ENCODE results near the gene TREX2. TPM values are rescaled to one million over a fixed set of nuclear protein-coding genes. Genes with fewer than 3 reads are reported as not detected.

Gene TREX2
- total and polyA plus RNA-seq, 2 of the 4 experiments (the other 2 are of a cell fraction) = 0.36 to 0.84 TPM

GRCh38 chrX:153456161-153456560 lies 10.3 kb upstream of the TREX2 start:
- H3K14ac ChIP-seq (replicated peaks; ENCODE audit: low read depth, low read length) = no peak overlapping the region
- H2BK20ac ChIP-seq (ENCODE audit: low read depth, low read length) = no peak overlapping the region
- no peak overlapping the region for H3K23ac ChIP-seq (ENCODE audit: low read depth, low read length)
- no peaks in the 10 kb centered on the region for H4K20me1 ChIP-seq (ENCODE audit: insufficient read depth, low read length)
- H3K79me1 ChIP-seq (ENCODE audit: low read depth in 1 of 2, low read length in 2 of 2) = no peaks in the 10 kb centered on the region
- no peak overlapping the region for H3K56ac ChIP-seq (ENCODE audit: extremely low read depth, insufficient read depth, low read length)
- no peak overlapping the region for H3K27ac ChIP-seq (ENCODE audit: insufficient read depth, low read length)
- no peak for TF ChIP-seq RCOR1 (IDR thresholded peaks at IDR 0.05; ENCODE audit: insufficient replicate concordance, low read length)
- no peak for TF ChIP-seq SMC3 (IDR thresholded peaks at IDR 0.05; ENCODE audit: low read depth, low read length)
- TF ChIP-seq CHD1 (IDR thresholded peaks at IDR 0.05; ENCODE audit: low read depth, low read length) = no peak
- TF ChIP-seq MAZ (IDR thresholded peaks at IDR 0.05; ENCODE audit: borderline replicate concordance, low read depth, low read length) = no peak
- TF ChIP-seq CEBPB (IDR thresholded peaks at IDR 0.05; ENCODE audit: low read depth, low read length) = no peak
- TF ChIP-seq, protein P1, sequence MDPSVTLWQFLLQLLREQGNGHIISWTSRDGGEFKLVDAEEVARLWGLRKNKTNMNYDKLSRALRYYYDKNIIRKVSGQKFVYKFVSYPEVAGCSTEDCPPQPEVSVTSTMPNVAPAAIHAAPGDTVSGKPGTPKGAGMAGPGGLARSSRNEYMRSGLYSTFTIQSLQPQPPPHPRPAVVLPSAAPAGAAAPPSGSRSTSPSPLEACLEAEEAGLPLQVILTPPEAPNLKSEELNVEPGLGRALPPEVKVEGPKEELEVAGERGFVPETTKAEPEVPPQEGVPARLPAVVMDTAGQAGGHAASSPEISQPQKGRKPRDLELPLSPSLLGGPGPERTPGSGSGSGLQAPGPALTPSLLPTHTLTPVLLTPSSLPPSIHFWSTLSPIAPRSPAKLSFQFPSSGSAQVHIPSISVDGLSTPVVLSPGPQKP (IDR thresholded peaks at IDR 0.05; ENCODE audit: borderline replicate concordance, low read depth, low read length) = no peak
- TF ChIP-seq POLR2A (IDR thresholded peaks at IDR 0.05; ENCODE audit: low read depth, low read length) = no peak
- TF ChIP-seq NFE2L2 (IDR thresholded peaks at IDR 0.05; ENCODE audit: low read depth, low read length) = no peak
- TF ChIP-seq, protein P2, sequence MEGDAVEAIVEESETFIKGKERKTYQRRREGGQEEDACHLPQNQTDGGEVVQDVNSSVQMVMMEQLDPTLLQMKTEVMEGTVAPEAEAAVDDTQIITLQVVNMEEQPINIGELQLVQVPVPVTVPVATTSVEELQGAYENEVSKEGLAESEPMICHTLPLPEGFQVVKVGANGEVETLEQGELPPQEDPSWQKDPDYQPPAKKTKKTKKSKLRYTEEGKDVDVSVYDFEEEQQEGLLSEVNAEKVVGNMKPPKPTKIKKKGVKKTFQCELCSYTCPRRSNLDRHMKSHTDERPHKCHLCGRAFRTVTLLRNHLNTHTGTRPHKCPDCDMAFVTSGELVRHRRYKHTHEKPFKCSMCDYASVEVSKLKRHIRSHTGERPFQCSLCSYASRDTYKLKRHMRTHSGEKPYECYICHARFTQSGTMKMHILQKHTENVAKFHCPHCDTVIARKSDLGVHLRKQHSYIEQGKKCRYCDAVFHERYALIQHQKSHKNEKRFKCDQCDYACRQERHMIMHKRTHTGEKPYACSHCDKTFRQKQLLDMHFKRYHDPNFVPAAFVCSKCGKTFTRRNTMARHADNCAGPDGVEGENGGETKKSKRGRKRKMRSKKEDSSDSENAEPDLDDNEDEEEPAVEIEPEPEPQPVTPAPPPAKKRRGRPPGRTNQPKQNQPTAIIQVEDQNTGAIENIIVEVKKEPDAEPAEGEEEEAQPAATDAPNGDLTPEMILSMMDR (conservative IDR thresholded peaks at IDR 0.05; ENCODE audit: low read depth, low read length) = no peak
- TF ChIP-seq USF2 (IDR thresholded peaks at IDR 0.05; ENCODE audit: low read depth, low read length) = no peak
- TF ChIP-seq RFX5 (IDR thresholded peaks at IDR 0.05; ENCODE audit: low read depth, low read length) = no peak
- no peak for TF ChIP-seq FOS (IDR thresholded peaks at IDR 0.05; ENCODE audit: low read depth, low read length)
- no peak for TF ChIP-seq MXI1 (IDR thresholded peaks at IDR 0.05; ENCODE audit: borderline replicate concordance, low read depth, low read length)
- TF ChIP-seq RAD21 (IDR thresholded peaks at IDR 0.05; ENCODE audit: low read length) = no peak
- TF ChIP-seq BHLHE40 (IDR thresholded peaks at IDR 0.05; ENCODE audit: low read depth, low read length) = no peak
- no peak for TF ChIP-seq MAFK (IDR thresholded peaks at IDR 0.05; ENCODE audit: low read depth, low read length)
- no peak overlapping the region for H2AFZ ChIP-seq (replicated peaks; ENCODE audit: low read length, poor library complexity)
- no peaks in the 10 kb centered on the region; the same call in 1 of the 2 replicates for H3K9me1 ChIP-seq (ENCODE audit: insufficient read depth, low read length)
- in situ Hi-C loops (cut with MboI; ENCODE audit: low sequenced_read_pairs) (loop anchor here (25.0 kb wide), 1 partner anchor 419 kb away; no protein-coding TSS in a partner anchor), intact Hi-C loops (cut with micrococcal nuclease) (no loop called here), dilution Hi-C loops (cut with HindIII; ENCODE audit: low sequenced_read_pairs, unreplicated experiment) (no loop called here)
- no peaks in the 10 kb centered on the region; the same call in 1 of the 2 replicates for H3K9me3 ChIP-seq (ENCODE audit: control insufficient read depth, insufficient read depth, low read length)
- CTCF ChIA-PET = no interaction called here
- no peak overlapping the region for H3K18ac ChIP-seq (ENCODE audit: low read depth, low read length)
- DNase-seq = no peak
- H2BK15ac ChIP-seq (ENCODE audit: low read depth, low read length) = no peak overlapping the region
- no TSS peak for BruUV-seq (replicated peaks)
- no peak overlapping the region for H3K4me3 ChIP-seq (ENCODE audit: insufficient read depth, low read depth, low read length)
- no peak overlapping the region for H3K4ac ChIP-seq (ENCODE audit: low read depth, low read length)
- H3K4me2 ChIP-seq (ENCODE audit: low read depth, low read length) = no peak overlapping the region
- H4K5ac ChIP-seq (ENCODE audit: low read depth, low read length) = no peak overlapping the region
- H2BK120ac ChIP-seq (ENCODE audit: low read depth, low read length) = no peak overlapping the region
- no peak overlapping the region for H4K91ac ChIP-seq (ENCODE audit: insufficient read depth, low read depth, low read length)
- no CpG with 5 or more reads among the region's 12 CpGs for WGBS, 2 experiments (ENCODE audit: extremely low coverage in 2 of 2, insufficient read length in 1 of 2)
- no peak for ATAC-seq (ENCODE audit: low read depth)
- no peaks in the 10 kb centered on the region for H3K27me3 ChIP-seq (ENCODE audit: control insufficient read depth, insufficient read depth, low read length)
- no peaks in the 10 kb centered on the region; the same call in 1 of the 2 replicates for H3K4me1 ChIP-seq (ENCODE audit: control insufficient read depth, insufficient read depth, low read length)
- H4K8ac ChIP-seq (ENCODE audit: low read depth in 2 of 2, low read length in 2 of 2) = no peak overlapping the region
- no peak overlapping the region for H2AK9ac ChIP-seq (replicated peaks; ENCODE audit: low read depth, low read length, poor library complexity)
- H2BK5ac ChIP-seq (ENCODE audit: low read depth, low read length, poor library complexity, severe bottlenecking) = no peak overlapping the region
- H3K36me3 ChIP-seq (ENCODE audit: control insufficient read depth, insufficient read depth, low read length) = 0 out of 2 replicates have a peak, but pooled peaks cover 2% of the 10 kb centered on the region
- POLR2A ChIA-PET (ENCODE audit: unreplicated experiment) = no interaction called here
- no peak overlapping the region for H3K9ac ChIP-seq (ENCODE audit: low read depth, low read length)
- no peak overlapping the region for H2AK5ac ChIP-seq (ENCODE audit: low read depth, low read length)

Measured in IMR-90 (cell line).